Stimulated activated CD8-positive, alpha-beta memory T cell treated with anti-CD3 and anti-CD28 coated beads, Interleukin-12 subunit alpha, Interleukin-12 subunit beta, amount 100 ng/mL, for 1 hour (primary cell): ENCODE data around the gene IGF2BP3.

Experiments used
- DNase-seq: peaks from one replicate; pipeline ENCODE4 v3.0.0-alpha.2; 2020; ENCODE audit warnings: low read depth

The IGF2BP3 gene

DNA sequence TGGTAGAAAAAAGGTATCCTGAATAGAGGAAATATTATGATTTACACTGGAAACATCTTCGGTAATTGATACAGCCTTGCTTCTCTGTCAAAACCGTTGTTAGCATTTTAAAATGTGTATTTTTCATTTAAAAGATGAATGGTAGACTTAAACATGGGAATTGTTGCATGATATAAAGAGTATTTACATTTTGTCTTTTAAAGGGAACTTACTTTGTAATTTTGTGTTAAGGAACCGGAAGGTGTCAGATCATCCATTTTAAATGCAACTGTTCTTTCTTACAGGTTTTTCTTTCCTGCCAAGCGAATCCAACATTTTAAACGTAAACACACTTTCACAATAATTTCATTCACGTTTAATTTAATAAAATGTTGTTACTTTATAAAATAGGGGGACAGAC is 1.8 kb upstream of the IGF2BP3 start:
- no peak for DNase-seq

DNA sequence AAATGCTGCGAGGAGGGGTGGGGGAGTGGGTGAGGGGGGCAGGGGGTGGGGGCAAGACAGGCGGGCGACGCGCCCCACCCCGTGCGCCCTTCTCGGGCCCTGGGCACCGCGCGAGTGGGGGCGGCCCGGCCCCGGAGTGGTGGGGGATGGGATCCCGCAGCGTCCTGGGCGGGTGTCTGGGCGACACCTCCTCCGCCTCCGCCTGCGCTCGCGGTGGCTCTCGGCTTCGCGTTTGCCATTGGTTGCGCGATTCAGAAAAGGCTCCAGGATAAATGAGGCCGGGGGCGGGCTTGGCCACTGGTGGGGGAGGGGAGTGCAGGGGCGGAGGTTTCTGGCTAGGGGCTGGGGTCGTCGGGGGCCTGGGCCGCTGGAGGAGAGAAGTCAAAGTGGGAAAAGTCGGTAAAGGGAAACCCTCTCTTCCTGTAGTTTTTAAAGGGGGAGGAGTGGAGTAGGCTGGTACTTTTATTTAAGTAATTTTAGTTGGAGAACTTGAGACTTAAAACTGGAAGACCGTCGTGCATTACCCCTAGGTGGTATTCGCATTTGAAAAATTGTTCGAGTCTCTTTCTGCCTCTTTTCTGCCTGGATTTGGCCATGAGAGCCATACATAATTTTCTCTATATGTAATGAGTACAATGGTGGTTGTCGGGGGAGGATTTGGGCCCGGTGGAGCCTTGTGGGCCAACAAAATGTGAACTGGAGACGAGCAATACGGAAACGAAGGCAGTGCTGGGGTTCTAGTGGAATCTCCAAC is 992 bp upstream of the IGF2BP3 start:
- DNase-seq = no peak

DNA sequence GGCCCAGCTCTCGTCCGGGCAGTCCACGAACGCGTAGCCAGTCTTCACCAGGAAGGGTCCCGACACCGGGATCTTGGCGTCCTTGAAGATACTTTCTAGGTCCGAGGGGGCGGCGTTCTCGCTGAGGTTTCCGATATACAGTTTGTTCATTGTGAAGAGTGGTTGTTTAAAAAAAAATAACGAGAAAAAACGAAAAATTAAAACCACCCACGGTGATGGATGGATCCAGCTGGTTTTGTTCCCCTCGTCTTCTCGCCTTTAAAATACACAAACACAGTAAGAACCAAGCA is 385 bp downstream of the IGF2BP3 start:
- DNase-seq = no peak

DNA sequence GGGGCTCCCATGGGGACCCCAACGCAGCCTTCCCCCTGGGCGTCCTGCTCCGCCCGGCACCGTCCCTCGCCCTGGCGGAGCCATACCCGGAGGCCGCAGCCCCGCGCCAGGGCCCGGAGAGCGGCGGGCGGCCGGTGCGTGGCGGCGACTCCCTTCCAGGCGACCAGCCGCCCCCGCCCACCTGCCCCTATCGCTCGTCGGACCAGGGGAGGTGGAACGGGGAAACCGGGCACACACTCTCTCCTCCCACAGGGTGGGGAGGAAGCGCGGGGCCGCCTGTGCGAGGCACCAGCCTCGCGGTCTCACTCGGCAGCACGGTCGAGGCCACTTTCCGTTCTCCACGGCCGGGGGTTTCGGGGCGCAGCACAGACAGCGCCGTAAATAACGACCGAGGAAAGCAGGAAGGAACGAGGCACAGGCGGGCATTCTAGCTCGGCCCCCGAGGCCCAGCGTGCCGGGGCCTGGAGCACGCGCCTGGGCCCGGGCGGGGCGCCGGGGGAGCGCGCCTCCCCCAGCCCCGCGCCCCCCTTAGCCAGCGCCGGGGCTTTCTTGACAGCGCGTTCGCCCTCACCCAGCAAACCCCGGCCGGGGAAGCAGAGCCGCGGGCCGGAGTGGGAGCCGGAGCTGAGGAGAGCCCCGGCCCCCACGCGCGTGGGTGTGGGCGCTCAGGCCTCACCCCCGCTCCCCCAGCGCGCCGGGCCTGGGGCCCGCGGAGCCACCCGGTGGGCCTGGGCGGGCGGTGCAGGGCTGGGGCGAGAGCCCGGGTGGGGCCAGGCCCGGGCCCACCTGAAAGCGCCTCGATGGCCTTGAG is 936 bp downstream of the IGF2BP3 start:
- no peak for DNase-seq

DNA sequence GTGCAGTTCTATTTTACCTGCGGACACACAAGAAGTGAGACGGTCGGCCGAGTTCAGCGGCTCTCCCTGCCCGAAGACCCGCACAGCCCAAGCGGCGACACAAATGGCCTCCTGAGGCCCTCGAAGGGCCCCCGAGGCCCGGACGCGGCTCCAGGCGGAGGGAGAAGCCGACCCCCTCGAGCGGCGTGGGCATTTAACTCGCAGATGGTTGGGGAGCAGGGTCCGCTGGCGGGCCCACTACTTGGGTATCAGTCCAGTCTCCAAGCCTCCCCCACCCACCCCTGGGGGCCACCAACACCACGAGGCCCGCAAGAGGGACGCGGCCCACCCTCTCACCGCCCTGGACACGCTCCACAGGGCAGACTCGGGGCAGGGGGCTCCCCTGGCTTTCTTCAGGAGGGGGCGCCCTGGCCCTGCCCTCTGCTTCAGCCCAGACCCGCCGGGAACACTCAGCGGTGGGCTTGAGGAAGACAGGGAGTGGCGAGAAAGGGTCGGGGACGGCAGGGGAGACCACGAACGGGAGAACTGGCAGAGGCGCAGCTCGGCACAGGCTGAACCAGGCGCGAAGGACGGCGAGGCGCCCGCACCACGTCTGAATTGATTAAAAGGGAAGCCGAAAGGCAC is 1.7 kb downstream of the IGF2BP3 start:
- no peak for DNase-seq

DNA sequence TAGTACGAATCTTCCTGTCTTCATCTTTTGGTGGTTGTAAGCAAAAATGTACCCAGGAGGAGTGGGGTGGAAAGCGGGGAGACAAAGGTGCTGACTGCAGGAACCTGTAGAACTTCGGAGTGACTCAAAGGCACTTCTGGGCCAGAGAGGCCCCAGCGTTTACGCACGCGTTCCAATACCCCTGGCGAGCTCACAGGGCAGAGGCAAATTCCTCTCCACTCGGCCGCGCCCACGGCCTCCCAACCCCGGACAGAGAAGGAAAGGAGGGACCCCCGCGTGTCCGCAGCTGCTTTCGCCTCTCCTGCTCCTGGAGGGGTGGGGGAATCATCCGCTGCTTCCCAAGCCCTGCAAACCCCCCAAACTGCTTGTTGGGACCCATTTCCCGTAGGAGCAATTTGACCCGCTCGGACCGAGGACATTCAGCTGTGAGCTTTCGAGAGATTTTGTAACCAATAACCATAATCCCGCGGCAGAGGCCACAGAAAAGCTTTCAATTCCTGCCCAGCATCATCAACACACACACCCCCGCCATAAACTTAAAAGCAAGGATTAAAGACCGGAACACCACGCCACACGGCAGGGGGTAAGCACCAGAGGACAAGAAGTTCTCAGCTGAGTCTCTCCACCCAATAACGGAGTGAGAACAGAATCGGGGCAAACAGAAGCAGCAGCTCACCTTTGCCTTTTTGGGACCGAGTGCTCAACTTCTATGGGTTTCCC is 2.3 kb downstream of the IGF2BP3 start:
- DNase-seq = no peak

DNA sequence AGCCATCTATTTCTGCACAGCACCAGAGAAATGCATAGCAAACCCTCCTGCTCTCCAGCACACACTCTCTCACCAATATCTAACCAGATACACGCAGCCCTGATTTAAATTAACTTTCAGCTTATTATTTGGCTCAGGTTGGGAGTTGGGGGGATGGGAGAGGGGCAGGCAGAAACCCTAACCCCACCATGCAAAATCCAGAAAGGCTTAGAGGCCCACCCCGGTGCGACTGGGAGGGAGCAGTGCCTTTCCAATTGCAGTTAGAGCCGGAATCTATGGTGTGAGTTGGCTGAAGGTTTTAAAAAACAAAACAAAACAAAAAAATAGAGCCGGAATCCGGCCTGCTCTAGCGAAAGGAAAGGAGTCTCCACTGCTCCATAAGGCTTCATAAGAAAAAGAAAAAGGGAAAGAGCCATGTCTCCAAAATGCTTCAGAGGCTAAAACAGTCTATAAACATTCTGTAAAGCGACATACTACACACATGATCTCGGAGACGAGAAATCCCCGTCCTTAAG is 2.9 kb downstream of the IGF2BP3 start:
- DNase-seq = no peak

DNA sequence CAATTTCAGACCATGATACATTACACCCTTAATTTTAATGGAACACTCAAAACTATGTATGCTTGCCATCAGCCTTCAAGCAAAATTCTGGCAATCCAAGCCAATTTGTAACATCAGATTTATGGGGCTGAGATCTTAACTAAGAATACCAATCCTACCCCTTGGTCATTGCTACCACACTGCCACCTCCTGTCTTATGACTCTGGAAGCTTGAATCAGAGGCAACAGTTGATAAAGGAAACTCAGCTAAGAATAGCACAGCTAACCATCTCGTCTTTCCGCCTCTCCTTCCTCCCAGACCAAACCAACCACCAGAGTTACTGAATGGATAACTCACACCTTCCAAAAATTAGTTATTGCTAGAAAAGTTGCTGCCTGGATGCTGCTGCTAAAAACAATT is 7.4 kb downstream of the IGF2BP3 start:
- DNase-seq = no peak

DNA sequence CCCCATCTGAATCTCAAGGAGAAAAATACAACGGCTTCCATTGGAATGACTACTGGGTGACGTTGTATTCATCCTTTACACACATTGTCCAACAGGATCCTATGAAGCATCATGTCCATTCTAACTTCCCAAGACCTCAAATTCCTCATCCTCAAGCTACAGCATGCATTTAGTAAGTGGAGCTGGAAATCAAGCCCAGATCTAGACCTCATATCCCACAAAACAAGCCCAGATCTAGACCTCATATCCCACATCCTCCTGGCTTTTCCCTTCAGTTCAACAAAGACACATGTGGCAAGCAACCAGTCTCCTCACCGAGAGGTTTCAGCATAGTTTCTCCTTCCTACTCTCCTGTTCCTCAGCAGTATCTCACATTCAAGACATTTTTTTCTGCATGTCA is 12.2 kb downstream of the IGF2BP3 start:
- DNase-seq = no peak

DNA sequence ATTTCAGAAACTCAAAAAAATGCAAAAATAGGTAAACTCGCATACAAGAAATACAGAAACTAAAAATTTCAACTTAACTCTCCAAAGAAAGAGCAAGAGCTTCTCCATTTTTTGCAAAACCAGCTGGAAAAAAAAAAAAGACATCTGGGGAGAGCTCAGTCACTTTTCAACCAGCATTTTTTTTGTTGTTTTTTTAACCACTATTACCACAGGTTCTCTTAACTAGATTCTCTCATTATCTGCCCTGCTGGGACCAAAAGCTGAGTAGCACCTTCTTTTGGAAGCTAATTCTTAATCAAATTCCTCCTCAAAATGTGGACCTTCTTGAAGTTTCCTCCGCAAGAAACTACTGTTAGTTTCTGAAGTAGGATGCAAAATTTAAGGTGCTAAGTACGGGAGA is 14.2 kb downstream of the IGF2BP3 start:
- DNase-seq = no peak

DNA sequence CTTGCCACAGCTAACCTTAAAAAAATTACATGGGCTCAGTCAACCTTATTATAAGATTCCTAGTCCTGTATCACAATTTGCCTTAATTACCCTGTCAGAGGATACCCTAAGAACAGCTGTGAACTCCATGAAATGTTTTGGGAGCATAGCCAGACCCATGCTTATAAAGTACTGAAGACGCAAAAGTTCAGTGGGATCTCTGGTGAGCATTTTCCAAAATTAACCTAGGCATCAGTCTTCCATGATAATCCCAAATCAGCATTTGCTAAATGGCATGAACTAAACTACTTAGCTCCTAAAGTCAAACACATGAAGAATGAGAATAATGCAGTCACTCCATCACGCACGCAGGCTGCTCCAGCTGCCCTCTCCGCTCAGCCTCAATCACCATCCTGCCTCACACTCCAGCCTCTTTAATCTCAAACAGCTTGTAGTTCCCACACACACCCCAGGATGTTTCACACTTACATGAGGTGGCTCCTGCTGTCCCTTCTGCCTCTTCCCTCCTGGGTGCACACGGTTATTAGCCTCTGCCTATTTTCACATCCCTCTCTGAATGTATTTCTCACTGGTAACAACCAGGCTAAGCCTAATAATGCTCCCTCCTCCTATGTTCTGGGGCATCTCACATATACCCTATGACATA is 15.3 kb downstream of the IGF2BP3 start:
- no peak for DNase-seq

DNA sequence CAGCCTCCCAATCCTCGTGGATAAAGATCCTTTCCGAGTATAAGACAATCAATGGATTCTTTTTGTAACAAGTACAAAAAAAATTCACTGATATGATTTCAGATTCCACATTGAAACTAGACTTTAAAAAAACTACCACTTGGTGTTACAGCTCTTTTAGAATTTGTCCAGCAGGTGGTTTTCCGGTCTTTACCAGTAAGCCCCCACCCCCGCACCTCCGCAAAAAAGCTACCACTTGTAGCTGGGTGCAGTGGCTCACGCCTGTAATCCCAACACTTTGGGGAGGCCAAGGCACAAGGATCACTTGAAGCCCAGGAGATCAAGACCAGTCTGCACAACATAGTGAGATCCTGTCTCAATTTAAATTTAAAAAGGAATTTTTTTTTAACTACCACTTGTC is 19.8 kb downstream of the IGF2BP3 start:
- no peak for DNase-seq

DNA sequence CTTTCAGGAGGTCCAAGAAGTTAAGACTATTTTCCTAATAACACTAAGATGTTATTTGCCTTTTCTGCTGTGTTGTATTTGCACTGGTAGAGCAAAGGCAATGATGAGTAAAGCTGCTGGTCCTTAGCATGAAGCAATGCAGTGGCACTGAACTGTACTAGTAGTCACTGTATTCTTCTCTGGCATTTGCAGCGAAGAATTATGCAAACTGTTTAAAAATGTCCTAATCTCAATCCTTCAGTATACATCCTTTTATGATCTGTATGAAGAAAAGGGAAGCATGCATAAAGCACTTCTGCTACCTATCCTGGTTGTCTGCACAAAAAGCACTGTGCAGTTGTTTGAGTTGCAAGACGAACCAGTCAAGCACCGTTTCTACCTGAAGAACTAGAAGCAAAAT is 20.4 kb downstream of the IGF2BP3 start:
- DNase-seq = no peak

DNA sequence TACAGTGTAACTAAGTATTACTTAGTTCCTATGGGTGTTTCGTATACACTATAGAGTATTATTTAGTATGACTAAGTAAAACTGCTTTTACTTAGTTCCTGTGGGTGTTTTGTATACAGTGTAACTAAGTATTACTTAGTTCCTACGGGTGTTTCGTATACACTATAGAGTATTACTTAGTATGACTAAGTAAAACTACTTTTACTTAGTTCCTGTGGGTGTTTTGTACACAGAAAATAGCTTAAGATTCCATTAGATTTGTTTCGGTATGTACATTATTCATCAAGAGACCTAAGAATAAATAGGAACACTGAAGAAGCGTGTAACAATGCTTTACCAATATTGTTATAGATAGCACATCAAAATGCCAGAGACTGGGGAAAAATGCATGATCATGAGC is 25.0 kb downstream of the IGF2BP3 start:
- no peak for DNase-seq

DNA sequence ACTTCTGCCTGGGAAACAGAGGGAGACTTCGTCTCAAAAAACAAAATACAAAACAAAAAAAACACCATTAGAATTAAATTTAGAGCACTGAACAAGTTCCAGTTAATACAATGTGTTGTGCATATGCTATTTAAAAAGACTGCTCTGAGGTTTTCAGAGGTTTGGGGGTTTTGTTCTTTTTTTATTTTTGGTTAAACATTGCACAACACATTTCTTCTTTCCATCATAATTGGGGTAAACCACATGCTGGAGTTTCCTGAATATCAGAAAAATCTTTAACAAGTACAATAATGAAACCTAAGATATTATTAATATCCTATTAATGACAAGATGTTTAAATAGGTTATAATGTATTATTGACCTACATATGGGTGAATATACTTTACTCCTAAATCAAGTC is 26.3 kb downstream of the IGF2BP3 start:
- no peak for DNase-seq

DNA sequence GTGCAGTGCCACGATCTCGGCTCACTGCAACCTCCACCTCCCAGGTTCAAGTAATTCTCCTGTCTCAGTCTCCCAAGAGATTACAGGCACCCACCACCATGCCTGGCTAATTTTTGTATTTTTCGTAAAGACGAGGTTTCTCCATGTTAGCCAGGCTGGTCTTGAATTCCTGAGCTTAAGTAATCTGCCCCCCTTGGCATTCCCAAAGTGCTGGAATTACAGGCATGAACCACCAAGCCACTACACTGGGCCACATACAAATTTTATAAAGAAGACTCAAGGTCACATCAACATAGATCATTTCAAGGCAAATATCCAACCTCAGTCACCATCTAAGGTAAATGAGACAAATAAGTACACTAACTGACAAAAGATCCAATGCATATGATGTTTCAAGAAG is 32.1 kb downstream of the IGF2BP3 start:
- DNase-seq = no peak

DNA sequence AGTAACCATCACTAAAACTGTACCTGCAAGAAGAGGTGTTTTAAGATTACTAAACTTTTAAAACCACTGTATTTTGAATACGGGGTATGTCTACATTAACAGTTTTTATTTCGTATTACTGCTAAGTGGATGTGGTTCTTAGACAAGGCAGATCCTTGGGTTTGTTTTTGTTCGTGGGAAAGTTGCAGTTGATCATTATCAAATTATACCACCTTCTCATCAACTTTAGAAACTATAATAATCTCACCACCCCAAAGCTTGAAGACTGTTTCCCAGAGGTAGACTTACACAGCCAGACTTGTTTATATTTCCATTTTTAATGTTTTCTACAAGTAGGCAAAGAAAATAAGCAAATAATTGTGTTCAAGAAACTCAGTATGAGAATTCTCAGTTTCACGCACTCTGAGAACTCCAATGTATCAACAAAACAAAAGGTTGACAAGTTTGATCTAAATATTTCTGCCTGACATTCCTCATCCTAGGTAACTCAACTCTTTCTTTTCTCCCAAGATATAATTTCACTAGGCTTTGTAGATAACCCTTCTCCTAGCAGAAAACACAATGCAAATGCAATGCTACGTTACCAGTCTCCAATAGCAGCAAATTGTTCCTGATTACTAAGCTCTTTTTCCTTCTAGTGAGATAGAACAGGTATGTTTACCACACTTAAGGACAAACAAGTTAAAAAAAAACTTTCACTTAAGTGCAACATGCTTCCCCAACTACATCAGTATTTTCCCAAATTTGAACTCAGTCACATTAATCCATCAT is 36.0 kb downstream of the IGF2BP3 start:
- DNase-seq = no peak

DNA sequence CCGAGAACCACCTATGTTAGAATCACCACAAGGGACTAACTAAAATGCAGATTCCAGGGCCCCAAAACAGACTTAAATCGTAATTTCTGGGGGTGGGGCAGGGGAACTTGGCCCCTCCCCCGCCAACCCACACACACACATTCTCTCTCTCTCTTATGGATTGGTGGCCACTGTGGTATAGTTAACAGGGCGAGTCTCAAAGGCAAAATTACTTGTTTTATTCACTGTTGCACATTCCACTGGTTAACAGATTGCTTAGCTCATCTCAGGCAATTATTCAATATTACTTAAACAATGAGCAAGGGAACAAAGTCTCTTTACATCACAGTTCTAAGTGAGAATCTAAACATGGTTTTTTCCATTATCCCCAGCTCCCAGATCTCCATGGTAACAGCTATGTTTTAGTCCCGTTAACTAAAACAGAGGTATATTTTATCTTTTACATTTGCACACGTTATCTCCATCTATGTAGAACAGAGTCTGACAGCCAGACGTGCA is 38.5 kb downstream of the IGF2BP3 start:
- no peak for DNase-seq

DNA sequence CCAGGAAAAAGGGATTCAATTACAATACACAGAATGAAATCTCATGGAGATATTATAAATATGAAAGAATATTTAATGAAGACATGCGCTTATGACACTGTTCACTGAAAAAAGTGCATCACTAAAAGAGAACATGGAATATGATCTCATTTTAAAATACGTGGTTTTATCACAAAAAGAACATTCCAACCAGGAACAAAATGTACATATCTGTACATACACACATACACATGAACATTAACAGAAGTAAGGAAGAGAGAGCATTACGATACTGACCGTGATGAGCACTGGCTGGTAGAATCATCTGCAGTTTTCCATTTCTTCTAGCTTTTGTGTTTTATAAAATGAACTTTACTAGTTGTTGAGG is 39.4 kb downstream of the IGF2BP3 start:
- no peak for DNase-seq

DNA sequence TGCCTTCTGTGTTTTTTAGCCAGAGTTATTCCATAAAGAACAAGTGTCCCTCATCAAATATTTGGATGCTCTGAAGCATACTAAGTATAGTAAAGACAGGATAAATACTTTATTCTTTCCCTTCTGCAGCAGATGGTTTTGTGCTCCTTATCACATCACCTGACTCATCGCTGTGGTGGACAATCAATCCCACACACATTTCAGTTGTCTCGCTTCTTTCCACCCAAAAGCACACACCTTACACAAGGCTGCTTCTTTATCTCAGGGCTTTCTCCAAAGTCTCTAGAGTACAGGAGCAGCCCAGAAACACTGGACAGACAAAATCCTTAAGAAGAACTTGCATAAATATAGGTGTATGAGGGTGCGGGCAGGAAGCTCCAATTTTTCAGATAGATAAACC is 43.4 kb downstream of the IGF2BP3 start:
- no peak for DNase-seq

DNA sequence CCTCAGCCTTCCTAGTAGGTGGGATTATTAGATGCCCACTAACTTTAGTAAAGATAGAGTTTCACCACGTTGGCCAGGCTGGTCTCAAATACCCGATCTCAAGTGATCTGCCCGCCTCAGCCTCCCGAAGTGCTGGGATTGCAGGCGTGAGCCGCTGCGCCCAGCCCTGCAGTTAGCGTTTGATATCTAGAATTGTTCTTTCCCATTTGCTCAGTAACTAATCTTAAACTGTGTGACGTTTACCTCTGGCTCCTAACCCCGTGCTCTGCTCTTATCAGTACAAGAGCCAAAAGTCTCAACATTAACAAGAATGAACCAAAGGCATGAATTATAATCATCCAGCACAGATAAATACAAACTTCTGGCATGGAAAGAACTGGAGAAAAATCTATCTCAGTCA is 47.4 kb downstream of the IGF2BP3 start:
- no peak for DNase-seq
